Effector memory CD8-positive, alpha-beta T cell (primary cell): Measurements from ENCODE around the gene RPAP3.

ENCODE experiments used
- ATAC-seq: fragments of 150-1000 bp; cut with Tn5 transposase; replicated peaks from 2 replicates; pipeline ENCODE4 v1.10.0; 2021; ENCODE audit warnings: mild to moderate bottlenecking, moderate library complexity
- DNase-seq, 3 experiments: peaks; one replicate each; pipeline ENCODE4 v3.0.0; 2021
- H3K27ac Mint-ChIP-seq, 2 donors: one replicate each; pipeline ENCODE4 v1.8.0; 2022; ENCODE audit warnings: mild to moderate bottlenecking in 2 of 2, mixed read lengths in 2 of 2, moderate library complexity in 2 of 2
- H3K27me3 Mint-ChIP-seq, 2 donors: one replicate each; pipeline ENCODE4 v1.8.0; 2022; ENCODE audit warnings: mixed read lengths in 2 of 2
- H3K36me3 Mint-ChIP-seq: one replicate; pipeline ENCODE4 v1.8.0; 2022; ENCODE audit warnings: mild to moderate bottlenecking, moderate library complexity, mixed read lengths; ENCODE audit not compliant: insufficient read depth
- H3K4me1 Mint-ChIP-seq, 2 donors: one replicate each; pipeline ENCODE4 v1.8.0; 2022; ENCODE audit warnings: low read depth in 2 of 2, mixed read lengths in 2 of 2
- H3K4me3 Mint-ChIP-seq, 2 donors: one replicate each; pipeline ENCODE4 v1.8.0; 2022; ENCODE audit warnings: mild to moderate bottlenecking in 2 of 2, mixed read lengths in 2 of 2, moderate library complexity in 2 of 2
- H3K9me3 Mint-ChIP-seq, 2 donors: one replicate each; pipeline ENCODE4 v1.8.0; 2022; ENCODE audit warnings: mixed read lengths in 2 of 2

The RPAP3 gene

DNA sequence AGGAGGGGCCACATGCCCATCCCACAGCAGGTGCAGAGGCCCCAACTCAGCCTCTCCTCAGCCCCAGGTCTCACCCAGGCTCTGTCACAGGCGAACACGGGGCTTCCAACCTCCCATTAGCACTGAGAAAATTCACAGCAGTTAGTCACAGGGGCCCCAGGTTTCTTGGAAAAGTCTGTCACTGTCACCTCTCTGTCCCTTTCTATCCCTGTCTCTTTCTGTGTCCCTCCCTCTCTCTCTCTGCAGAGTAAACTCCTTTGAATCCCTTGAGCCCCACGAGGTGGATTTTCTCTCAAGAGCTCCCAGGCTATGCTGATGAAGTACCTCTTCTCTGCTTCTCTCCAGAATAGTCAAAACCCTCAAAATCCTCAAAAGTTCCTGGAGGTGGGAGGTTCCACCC lies 33.5 kb upstream of the RPAP3 start:
- H3K27ac Mint-ChIP-seq, result peak overlapping the region in 1 of 2 donors; percentile 54

DNA sequence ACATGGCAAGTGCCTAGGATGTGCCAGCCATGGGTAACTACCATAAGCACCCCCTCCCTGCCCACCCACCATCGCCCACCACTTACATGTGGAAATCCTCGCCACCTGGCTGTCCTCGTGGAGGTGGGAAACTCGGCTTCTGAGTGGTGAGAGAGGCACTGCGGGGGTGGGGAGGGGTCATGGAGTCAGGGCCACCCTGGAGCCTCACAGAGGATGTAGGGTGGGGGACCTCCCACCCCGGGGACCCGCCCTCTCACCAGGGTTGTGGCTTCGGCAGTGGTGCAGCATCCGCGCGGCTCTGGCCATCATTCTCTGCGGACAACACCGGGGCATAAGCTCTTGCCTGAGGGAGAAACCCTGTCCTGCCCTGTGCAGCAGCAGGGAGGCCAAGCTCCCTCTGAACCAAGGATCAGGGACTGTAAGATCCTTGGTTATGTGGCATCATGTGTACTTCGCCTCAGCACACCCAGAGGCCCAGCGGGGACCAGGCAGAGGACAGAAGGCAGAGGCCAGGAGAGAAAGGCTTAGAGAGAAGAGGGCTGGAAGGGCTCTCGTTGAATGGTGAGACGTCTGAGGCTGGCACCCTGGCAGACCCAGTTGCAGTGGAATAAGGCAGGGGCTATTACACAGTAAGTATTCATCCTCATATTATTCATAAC lies 32.2 kb upstream of the RPAP3 start:
- Mint-ChIP-seq H3K27me3 (peaks cover under 1 to 8% of the 10 kb centered on the region in 2 donors), H3K27ac (no peak overlapping the region), H3K4me3 (no peak overlapping the region), H3K9me3 (no peaks in the 10 kb centered on the region), H3K36me3 (peaks cover 3% of the 10 kb centered on the region), H3K4me1 (peaks cover 26 to 35% of the 10 kb centered on the region in 2 donors)
- DNase-seq, result no peak
- ATAC-seq, result no peak

More for the DNA sequence above, 33.5 kb upstream of the RPAP3 start:
- Mint-ChIP-seq H3K4me3 (no peak overlapping the region), H3K9me3 (no peaks in the 10 kb centered on the region), H3K36me3 (peaks cover 3% of the 10 kb centered on the region), H3K27me3 (peaks cover 9 to 20% of the 10 kb centered on the region in 2 donors), H3K4me1 (peaks cover 33 to 39% of the 10 kb centered on the region in 2 donors)
- ATAC-seq (no peak), DNase-seq (no peak)

DNA sequence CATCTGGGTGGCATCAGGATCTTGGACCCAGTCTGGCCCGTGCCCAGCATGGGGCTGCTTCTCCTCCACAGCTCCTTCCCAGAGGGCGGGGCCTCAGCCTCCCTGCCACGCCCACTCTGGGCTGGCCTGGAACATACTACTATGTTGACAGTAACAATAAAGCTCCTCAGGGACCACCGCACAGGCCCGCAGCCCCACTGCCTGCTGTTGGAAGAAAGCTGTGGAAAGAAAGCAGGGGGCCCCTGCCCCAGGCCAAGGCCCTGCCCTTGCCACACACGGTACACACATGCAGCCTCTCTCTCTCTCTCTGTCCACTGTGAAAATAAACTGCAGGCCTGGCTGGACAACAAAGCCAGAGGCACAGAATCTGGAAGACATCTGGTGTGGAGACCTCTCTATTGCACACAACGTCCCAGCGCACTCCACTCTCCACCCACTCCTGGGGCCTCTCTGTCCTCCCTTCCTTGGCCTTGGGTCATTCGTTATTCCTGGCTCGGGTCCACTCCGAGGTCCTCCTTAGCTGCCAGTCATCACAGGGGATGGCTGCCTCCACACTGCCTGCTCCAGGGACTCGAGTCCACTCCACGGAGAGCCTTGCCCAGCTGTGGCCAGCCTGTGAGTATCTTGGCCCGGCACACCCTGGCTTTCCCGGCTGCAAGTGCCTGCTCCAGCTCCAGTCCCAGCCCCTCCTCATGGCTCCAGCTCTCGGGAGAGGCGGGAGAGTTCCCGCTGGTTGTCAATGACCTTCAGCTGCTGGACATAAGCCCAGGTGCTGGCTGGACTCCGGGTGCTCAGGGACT lies 31.2 kb upstream of the RPAP3 start:
- Mint-ChIP-seq H3K27ac (no peak overlapping the region), H3K4me3 (no peak overlapping the region)
- no peak for ATAC-seq

DNA sequence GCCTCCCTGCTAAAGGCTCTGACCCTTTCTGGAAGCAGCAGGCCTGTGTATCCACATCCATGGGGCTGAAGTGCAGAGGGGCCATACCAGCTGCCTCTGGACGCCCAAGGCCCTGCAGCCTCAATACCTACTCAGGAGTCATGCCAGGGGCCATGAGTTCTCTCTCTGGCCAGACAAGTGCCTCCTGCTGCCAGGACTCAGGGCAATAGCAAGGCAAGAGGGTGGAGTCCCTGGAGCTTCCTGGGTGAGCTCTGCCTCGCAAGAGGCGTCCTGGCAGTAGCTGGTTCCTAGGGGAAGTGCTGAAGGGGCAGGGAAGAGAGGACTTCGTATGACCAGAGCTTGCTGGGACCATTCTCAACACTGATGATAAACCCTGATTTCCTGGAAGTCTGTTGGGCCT lies 30.4 kb upstream of the RPAP3 start:
- no peaks in the 10 kb centered on the region for H3K9me3 Mint-ChIP-seq
- H3K27ac Mint-ChIP-seq, result no peak overlapping the region
- ATAC-seq (no peak), DNase-seq (no peak)
- H3K27me3 Mint-ChIP-seq, result peaks cover 0 to 7% of the 10 kb centered on the region in 2 donors
- H3K4me3 Mint-ChIP-seq, result no peak overlapping the region
- peaks cover 18 to 27% of the 10 kb centered on the region in 2 donors for H3K4me1 Mint-ChIP-seq
- H3K36me3 Mint-ChIP-seq, result peaks cover 3% of the 10 kb centered on the region

More for the DNA sequence above, 31.2 kb upstream of the RPAP3 start:
- no peak for DNase-seq
- H3K36me3 Mint-ChIP-seq, result peaks cover 3% of the 10 kb centered on the region
- H3K9me3 Mint-ChIP-seq, result no peaks in the 10 kb centered on the region
- peaks cover 0 to 7% of the 10 kb centered on the region in 2 donors for H3K27me3 Mint-ChIP-seq
- H3K4me1 Mint-ChIP-seq, result peaks cover 23 to 31% of the 10 kb centered on the region in 2 donors

DNA sequence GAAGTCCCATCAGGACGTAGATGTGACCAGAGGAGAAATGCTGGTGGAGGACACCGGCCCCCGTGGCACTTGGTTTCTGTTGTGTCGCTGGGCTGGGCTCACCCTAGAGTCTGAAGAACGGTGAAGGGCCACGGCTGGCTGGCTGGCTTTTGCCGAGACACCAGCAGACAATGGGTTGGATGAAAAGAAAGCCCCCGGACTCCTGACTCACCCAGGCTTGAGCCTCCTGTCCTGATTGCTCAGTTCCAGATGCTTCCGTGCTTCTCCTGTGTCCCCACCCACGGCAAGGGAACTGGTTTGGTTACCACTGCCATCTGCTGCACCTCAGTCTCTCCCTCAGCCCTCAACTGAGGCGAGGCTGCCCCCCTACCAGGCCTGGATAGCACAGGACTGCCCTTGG lies 29.8 kb upstream of the RPAP3 start:
- Mint-ChIP-seq H3K9me3 (no peaks in the 10 kb centered on the region), H3K4me3 (no peak overlapping the region), H3K4me1 (peaks cover 13 to 22% of the 10 kb centered on the region in 2 donors), H3K27me3 (peaks cover 0 to 7% of the 10 kb centered on the region in 2 donors), H3K27ac (no peak overlapping the region), H3K36me3 (peaks cover 3% of the 10 kb centered on the region)
- ATAC-seq, result no peak
- no peak for DNase-seq

DNA sequence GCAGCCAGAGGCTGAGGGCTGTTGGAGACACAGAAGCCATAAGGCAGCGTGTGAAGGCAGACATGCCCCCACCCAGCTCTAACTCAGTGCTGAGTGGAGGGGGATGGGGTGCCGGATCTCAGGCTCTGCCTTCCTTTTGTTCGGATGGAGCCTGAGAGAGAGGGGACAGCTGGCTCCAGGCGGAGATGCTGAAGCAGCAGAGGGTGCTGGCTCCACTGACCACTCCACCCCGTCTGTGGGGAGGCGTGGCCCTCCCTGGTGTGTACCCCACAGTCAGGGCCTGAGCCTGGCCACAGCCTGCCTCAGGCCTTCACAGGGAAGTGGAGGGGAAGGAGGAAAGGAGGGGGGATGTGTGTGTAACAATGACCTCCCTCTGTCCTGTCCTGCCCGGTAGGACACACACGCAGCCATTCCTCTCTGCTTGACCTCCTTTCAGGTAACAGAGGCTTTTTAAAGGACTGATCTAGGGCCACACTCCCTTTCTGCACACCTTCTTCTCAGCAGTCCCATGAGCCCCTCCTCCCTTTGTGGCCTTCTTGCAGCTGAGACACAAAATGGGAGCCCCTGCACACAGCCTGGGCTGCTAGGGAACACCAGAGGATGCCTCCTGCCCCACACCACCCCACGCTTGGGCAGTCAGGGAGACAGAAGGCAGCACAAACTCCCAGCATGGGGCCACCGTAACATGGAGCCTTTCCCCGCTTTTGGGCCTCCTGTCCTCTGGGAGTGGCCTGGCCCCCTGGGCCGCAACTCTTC lies 29.1 kb upstream of the RPAP3 start:
- ATAC-seq (no peak), DNase-seq (no peak)
- H3K27ac Mint-ChIP-seq, result no peak overlapping the region
- H3K9me3 Mint-ChIP-seq, result no peaks in the 10 kb centered on the region
- no peaks in the 10 kb centered on the region for H3K36me3 Mint-ChIP-seq
- peaks cover 0 to 7% of the 10 kb centered on the region in 2 donors for H3K27me3 Mint-ChIP-seq
- peaks cover 6 to 15% of the 10 kb centered on the region in 2 donors for H3K4me1 Mint-ChIP-seq
- H3K4me3 Mint-ChIP-seq, result no peak overlapping the region

DNA sequence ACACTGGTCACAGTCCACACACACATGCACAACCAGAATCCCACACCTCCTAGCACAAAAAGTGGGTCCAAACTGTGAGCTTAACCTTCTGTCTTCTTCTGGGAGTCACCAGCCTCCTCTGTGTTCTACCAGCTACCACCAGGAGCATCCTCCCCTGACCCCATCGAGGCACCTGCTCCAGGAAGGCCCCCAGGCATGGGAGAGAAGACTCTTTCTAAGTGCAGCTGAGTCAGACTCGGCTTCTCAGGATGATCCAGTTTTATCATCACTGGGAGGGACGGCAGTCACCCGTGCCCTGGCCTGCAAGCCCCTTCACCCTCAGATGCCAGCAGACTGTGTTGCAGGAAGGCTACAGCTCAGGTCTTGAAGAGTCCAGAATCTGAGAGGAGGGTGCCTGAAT lies 27.3 kb upstream of the RPAP3 start:
- DNase-seq, result no peak

DNA sequence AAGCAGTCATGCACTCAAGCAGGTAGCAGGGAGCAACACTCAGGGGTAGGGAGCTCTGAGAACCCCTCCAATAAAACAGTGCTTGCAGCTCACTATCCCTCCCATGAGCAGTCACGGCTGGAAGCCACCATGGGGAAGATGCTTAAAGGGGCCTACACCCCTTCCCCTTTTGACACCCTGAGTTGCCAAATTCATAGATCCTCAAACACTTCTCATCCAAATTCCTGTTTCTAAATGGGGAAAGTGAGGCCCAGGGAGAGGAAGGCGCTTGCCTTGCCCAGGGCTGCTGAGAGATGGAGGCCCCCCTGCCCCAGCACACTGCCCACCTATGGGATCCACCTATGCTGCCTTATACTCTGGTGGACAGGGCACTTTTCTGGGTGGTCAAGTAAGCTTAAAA lies 26.7 kb upstream of the RPAP3 start:
- no peak for DNase-seq
- H3K27ac Mint-ChIP-seq, result no peak overlapping the region
- no peak for ATAC-seq
- peaks cover 0 to 5% of the 10 kb centered on the region in 2 donors for H3K27me3 Mint-ChIP-seq
- no peaks in the 10 kb centered on the region for H3K36me3 Mint-ChIP-seq
- H3K9me3 Mint-ChIP-seq, result no peaks in the 10 kb centered on the region
- no peak overlapping the region for H3K4me3 Mint-ChIP-seq
- peaks cover 2 to 7% of the 10 kb centered on the region in 2 donors for H3K4me1 Mint-ChIP-seq

More for the DNA sequence above, 27.3 kb upstream of the RPAP3 start:
- ATAC-seq, result no peak
- peaks cover 0 to 7% of the 10 kb centered on the region in 2 donors for H3K27me3 Mint-ChIP-seq
- H3K9me3 Mint-ChIP-seq, result no peaks in the 10 kb centered on the region
- H3K27ac Mint-ChIP-seq, result no peak overlapping the region
- H3K4me1 Mint-ChIP-seq, result peaks cover 2 to 9% of the 10 kb centered on the region in 2 donors
- H3K36me3 Mint-ChIP-seq, result no peaks in the 10 kb centered on the region
- H3K4me3 Mint-ChIP-seq, result no peak overlapping the region

DNA sequence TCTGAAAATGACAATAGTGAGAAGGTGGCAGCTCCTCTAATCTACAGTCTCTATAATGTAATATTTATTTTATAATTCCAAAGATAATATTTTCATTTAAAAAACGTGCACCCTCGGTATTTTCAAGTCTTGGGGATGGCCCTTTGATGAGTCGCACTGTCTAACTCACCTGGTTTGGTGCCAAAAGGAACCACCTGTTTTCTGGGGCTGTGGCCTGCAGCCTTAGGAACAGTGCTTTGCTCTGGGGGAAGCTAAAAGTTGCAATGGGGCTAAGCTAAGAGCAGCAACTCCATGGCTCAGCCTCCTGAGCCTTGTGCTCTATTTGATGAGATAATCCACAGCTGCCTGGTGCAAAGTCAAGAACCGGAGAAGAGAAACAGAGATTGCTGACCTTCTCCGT lies 25.9 kb upstream of the RPAP3 start:
- Mint-ChIP-seq H3K36me3 (no peaks in the 10 kb centered on the region), H3K27ac (no peak overlapping the region), H3K27me3 (no peaks in the 10 kb centered on the region), H3K4me3 (no peak overlapping the region), H3K9me3 (no peaks in the 10 kb centered on the region), H3K4me1 (peaks cover 0 to 2% of the 10 kb centered on the region in 2 donors)
- ATAC-seq (no peak), DNase-seq (no peak)

DNA sequence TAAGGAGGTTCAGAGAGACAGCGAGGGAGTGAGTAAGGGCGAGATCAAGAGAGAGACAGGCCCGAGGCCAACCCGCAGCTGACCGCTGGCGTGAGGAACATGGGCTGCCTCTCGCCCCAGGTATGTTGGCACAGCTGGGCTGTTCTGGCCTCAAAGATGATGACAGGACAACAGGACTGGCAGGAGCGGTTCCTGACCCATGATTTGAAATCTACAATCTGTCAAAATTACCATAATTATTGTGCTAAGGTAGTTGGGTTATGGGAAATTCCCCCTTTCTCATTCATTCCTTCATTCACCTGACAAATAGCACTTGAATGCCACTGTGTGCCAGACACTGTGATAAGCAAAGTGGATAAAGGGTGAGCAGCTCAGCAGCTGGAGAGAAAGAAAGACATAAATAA lies 24.5 kb upstream of the RPAP3 start:
- ATAC-seq, result no peak
- Mint-ChIP-seq H3K9me3 (no peaks in the 10 kb centered on the region), H3K27me3 (peaks cover 0 to 2% of the 10 kb centered on the region in 2 donors), H3K4me1 (no peaks in the 10 kb centered on the region), H3K4me3 (no peak overlapping the region), H3K36me3 (no peaks in the 10 kb centered on the region), H3K27ac (no peak overlapping the region)
- no peak for DNase-seq

DNA sequence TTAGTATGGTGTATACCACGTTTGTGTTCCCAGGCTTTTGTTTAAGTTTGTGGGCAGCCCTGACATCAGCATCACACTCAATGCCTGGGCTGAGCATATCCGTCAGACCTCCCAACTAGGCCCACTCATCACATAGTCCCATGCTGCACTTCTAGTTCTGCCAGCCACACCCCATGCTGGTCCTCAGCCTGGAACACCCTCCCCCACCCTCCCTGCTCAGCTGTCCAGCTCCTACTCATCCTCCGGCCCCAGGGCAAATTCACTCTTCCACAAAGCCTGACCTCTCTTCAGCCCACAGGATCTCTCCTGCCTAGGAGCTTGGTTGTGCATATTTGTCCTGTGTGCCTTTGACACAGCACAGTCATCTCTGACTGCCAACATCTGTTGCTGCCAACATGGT lies 23.4 kb upstream of the RPAP3 start:
- no peaks in the 10 kb centered on the region for H3K9me3 Mint-ChIP-seq
- H3K27ac Mint-ChIP-seq, result no peak overlapping the region
- no peak for DNase-seq
- no peak for ATAC-seq
- no peak overlapping the region for H3K4me3 Mint-ChIP-seq
- H3K4me1 Mint-ChIP-seq, result peaks cover 4 to 7% of the 10 kb centered on the region in 2 donors
- H3K27me3 Mint-ChIP-seq, result peaks cover 0 to 13% of the 10 kb centered on the region in 2 donors
- H3K36me3 Mint-ChIP-seq, result no peaks in the 10 kb centered on the region

DNA sequence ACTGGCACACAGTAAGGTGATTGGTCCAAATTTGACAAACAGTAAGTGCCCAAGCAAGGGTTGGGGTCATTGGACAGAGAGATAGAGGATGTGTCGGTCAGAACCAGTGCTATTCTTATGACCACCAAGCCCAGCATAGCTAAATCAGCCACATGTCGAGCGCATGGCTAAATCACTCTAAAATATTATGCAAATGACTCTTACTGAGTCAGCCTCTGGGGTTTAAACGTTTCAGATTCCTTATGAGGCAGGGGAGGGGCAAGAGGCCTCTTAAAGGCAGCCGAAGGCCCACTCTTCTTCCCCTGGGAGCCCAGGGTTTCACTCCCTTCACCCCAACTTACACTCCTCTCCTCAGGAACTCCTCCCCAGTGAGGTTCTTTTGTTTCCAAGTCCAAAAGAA lies 20.1 kb upstream of the RPAP3 start:
- peaks cover 3% of the 10 kb centered on the region for H3K36me3 Mint-ChIP-seq
- peaks cover 29 to 36% of the 10 kb centered on the region in 2 donors for H3K4me1 Mint-ChIP-seq
- ATAC-seq (no peak), DNase-seq (no peak)
- H3K9me3 Mint-ChIP-seq, result no peaks in the 10 kb centered on the region
- no peak overlapping the region for H3K4me3 Mint-ChIP-seq
- H3K27ac Mint-ChIP-seq, result no peak overlapping the region
- H3K27me3 Mint-ChIP-seq, result peaks cover 0 to 23% of the 10 kb centered on the region in 2 donors

DNA sequence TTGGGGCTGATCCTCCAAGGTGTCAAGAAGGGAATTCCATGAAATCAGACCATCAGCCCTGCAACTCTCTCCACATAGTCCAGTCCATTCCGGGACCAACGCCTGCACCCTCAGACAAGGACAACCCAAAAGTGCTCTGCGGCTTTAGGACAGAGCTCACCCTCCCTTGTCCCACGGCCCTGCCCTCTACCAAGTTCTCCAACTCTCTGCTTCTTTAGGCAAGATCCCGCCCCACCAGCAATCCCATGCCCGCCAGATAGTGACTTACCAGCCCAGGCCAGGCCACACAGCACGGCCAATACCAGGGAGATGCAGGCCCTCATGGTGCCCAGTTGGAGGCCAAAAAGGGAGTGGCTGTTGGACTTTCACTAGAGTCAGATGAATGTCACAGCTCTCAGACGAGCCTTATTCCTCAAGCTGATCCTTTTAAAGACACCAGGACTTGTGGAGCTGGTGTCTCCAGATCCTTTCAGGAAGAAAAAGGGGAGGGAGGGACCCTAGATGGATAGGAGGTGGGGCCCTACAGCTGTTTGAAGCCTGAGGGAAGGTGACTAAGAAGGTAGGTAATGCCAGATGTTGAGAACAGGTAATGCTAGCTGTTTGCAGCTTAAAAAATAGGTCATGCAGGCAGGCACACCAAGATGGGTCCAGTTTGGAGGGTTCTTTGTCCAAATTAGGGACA lies 19.4 kb upstream of the RPAP3 start, which contains the start of gene ENDOU:
Gene ENDOU, minus strand, starts transcription at position 400 of the 682 bp plus-strand sequence. Its CDS starts 77 bp downstream, at position 323.
- DNase-seq, result no peak
- H3K27ac Mint-ChIP-seq, result peak within 1 kb of the TSS; percentile 39 to 73
- H3K4me1 Mint-ChIP-seq, result peaks cover 32 to 38% of the 10 kb centered on the region in 2 donors
- peaks cover 0 to 23% of the 10 kb centered on the region in 2 donors for H3K27me3 Mint-ChIP-seq
- H3K36me3 Mint-ChIP-seq, result peaks cover 3% of the 10 kb centered on the region
- no peak within 1 kb of the TSS for H3K4me3 Mint-ChIP-seq
- no peak for ATAC-seq
- H3K9me3 Mint-ChIP-seq, result no peaks in the 10 kb centered on the region
